Measurements from ENCODE around the gene TCP11L2.

- TF ChIP-seq CTCF (conservative IDR thresholded peaks at IDR 0.05; ENCODE audit: low read depth, low read length): no peak
- TF ChIP-seq EZH2phosphoT487 (IDR thresholded peaks at IDR 0.05; ENCODE audit: borderline replicate concordance, low read length): no peak
Observed at GRCh38 chr12:106281056-106281782, 21.3 kb upstream of the TCP11L2 start.

Data from PC-3 (cell line).